HG02884 (cell line): ENCODE data around the gene POLRMT.

ENCODE experiments used
- ATAC-seq: cut with Tn5 transposase; IDR thresholded peaks from one replicate; pipeline ENCODE4 v1.9.1; 2021; ENCODE audit warnings: mild to moderate bottlenecking, moderate library complexity; ENCODE audit not compliant: unreplicated experiment

The POLRMT gene

DNA sequence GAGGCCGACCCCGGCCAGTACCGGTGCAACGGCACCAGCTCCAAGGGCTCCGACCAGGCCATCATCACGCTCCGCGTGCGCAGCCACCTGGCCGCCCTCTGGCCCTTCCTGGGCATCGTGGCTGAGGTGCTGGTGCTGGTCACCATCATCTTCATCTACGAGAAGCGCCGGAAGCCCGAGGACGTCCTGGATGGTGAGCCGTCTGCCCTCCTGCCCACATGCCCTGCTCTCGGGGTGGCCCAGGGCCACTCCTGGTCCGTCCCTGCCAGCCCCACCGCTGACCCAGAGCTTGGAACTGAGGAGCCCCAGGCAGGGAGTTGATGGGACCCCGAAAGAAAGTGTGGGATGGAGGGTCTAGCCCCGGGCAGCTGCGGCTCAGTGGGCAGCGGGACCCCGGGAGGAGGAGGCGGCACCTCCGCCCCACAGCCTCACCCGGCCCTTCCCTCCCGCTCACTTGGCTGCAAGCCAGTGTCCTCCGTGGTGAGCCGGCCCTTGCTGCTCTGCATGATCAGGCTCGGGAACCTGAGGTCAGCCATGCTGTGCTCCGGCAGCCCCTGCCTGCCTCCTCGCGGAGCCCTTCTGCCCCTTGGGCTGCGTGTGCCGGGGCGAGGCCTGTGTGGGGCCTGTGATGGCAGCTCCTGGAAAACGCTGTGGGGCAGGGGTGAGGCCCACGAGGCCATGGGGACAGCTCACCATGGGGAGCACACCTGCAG is 51.8 kb downstream of the POLRMT start:
- ATAC-seq, result no peak

DNA sequence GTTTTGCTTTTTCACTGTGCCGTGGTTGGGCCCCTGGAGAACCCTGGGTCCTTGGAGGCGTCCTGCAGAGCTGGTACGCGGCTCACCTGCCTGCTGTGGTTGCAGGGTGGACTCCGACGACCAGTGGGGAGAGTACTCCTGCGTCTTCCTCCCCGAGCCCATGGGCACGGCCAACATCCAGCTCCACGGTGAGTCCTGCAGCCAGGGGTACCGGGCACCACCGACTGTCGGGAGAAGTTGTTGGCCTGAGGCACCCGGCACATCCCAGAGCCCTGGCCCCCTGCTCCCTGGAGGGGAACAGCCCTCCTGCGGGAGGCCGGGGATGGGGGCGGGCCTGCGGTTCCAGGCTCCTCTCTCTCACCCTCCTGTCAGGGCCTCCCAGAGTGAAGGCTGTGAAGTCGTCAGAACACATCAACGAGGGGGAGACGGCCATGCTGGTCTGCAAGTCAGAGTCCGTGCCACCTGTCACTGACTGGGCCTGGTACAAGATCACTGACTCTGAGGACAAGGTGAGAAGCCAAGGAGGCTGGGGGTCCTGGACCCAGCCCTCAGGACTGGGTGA is 53.0 kb downstream of the POLRMT start:
- no peak for ATAC-seq

DNA sequence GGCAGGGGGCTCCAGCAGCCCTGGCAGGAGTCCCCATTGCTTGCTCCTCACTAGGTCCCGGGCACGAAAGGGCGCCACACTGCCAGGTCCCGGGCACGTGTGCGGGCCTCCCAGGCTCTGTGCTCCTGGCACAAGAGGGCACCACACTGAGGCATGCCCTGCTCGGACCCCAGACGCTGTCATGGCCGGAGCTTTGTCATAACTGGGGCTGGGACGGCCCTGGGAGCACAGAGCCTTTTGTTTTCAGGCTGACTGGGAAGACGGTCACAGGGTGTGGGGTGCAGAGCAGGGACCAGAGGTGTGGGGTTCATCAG is 53.5 kb downstream of the POLRMT start:
- ATAC-seq, result no peak

DNA sequence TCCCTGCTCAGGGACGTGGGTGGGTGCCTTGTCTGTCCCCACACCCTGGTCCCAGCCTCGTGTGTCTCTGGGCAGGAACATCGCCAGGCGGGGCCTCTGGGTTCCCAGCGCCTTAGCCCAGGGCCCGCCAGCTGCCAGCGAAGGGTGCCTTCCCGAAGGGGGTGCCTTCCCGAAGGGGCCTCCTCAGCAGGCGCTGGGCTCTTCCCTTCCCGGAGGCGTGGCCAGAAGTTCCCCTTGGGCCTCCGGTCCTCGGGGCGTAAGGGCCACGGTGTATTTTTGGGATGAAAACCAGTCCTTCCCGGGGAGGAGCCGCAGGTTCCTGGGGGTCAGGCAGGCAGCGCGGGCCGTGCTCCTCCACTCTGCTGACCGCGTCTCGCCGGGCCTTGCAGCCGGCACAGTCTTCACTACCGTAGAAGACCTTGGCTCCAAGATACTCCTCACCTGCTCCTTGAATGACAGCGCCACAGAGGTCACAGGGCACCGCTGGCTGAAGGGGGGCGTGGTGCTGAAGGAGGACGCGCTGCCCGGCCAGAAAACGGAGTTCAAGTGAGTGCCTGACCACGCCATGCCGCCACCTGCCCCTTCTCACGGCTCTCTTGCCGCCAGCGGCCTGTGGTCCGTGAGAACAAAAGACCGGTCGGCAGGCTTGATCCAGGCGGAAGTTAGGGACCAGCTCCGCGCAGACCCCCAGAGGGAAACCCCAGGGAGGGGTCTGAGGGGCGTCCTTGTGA is 54.1 kb downstream of the POLRMT start:
- no peak for ATAC-seq

DNA sequence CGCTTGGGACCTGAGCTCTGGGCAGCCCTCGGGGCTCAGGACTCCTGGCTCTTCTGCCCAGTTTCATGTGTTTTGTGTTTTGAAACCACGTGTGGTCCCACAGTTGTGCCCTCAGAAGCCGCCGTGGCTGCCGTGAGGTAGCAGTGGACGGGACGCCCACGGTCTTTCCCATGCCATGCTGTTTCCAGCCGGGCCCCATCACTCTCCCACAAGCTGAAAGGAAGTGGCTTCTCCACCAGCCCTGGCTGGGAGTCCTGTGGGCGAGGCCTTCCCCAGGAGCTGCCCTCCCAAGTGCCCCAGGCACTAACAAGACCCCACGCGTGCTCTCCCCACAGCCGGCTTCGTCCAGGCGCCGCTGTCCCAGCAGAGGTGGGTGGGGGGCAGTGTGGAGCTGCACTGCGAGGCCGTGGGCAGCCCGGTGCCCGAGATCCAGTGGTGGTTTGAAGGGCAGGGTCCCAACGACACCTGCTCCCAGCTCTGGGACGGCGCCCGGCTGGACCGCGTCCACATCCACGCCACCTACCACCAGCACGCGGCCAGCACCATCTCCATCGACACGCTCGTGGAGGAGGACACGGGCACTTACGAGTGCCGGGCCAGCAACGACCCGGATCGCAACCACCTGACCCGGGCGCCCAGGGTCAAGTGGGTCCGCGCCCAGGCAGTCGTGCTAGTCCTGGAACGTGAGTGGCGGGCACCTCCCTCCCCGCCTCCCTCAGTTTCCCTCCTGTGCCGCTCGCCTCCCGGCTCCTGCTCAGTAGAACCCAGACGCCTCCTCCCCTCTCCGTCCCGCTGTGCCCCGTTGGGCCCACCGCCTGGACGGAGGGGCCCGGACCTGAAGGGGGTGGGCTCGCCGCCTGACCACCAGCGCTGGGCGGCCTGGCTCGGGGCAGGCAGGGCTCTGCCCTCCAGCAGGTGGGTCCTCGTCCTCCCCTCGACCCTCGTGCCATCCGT is 55.6 kb downstream of the POLRMT start:
- ATAC-seq, result no peak

DNA sequence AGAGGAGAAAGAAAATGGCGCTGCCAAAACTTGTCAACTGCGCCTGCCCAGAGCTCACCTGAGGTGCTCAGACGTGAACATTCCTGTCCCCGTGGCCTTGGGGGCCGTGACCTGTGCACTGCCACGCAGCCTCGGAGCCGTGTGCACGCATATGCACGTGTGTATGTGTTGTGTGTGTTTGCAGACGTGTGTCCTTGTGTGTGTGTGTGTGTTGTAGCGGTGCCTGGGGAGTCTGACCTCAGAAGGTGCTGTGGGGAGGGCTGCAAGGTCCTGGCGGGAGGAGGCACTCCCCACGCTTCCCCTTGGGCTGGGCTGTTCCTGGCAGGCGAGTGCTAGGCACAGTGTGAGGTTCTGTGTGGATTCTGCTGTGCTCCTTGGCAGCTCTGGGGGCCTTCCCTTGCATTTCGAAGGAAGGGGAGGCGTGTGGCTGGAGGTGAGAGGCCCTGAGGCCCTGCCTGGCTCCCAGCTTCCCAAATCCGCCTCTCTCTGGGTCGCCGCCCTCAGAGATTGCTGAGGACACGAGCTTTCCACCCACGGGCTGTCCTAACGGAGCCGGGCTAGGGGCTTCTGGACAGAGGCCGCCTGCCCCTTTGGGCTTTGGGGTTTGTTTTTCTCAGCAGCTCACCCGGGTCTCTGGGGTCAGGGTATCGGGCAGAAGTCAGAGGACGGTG is 56.4 kb downstream of the POLRMT start:
- ATAC-seq, result no peak

DNA sequence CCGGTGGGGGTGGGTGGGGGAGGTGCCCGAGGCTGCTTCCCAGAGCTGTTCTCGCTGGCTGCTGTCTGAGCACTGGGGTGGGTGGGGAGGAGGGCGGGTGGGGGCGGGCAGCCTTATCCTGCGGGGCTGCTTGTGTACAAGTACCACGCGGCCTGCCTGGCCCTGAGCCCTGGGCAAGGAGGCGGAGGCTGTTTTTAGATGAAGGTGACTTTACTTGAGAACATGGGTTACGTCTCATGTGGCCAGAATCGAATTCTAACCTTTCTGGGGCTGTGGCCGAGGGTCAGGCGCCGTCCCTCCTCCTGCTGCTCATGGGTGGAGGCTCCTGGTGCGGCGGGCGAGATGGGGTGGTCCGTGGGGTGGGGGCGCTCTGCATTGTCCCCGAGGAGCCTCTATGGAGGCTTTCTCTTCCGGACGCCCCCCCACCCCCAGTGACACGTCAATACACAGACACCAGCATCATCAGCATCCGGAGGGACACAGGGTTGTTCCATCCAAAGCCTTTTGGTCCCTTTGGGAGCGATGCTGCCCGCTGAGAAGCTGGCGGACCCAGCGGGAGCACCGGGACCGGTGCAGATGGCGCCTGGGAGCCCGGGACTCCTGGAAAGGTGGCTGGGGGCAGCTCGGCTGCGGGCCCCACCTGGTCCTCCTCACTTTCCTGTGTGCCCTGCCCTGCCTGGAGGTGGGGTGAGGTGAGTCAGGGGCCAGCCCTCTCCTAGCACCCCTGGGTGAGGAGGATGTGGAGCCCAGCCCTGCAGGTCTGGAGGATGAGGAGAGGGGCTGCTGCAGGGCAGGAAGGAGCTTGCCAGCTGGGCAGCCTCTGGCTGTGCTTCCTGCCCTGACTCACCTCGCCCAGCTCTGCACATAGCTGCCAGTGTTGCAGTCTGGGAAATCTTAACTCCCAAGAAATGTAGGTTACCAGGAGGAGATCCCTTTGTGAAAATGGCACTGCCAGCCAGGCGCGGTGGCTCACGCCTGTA is 57.5 kb downstream of the POLRMT start:
- ATAC-seq, result no peak

DNA sequence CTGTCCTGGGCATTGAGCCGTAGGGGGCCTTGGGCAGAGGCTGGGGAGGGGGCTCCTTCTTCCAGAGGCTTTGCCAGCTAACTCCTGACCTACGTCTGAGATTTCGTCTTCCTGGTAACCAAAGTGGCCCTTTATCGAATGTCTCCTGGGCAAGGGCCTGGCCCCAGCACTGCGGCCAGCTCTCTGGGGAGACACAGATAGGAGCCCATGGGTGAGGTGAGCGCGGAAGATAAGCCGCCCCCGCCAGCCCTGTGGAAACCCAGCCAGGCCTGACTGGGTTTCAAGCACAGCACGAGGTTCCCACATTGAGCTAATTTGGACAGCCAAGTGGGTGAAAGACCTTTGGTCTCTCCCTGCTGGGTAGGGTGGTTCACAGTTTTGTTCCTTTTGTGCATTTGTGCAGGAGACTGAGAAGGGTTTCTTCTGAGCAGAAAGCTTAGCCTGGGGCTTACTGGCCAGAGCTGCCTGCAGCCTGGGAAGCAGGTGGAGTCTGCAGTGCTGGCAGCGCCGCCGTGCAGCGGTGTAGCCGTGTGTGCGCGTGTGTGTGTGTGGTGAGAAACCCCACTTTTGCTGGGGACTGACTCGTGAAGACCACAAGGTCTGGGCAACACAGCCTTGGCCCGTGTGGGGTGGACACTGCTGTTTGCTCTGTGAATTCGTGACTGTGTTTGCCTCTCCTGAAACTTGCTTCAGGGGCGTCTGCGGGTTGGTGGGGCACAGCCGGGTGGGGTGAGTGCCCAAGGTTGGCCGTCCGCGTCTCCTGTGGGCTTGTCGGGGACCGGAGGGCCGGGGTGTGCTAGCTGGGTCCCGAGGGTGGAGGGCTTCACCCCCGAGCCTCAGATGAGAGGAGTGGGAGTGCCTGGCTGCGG is 58.4 kb downstream of the POLRMT start:
- ATAC-seq, result no peak

DNA sequence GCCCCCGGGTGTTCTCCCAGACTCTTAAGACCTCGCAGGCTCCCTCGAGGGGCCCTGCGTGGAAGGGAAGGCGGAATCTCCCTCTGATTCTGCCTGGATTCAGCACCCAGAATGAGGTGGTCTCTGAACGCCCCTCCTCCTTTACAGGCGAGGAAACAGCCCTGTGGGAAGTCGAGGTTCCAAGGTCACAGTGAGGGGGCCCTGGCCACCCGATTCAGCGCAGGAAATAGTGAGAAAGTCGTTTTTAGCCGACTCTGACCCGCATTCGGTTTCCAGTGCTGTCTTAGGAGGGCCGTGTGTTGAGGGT is 59.9 kb downstream of the POLRMT start:
- ATAC-seq, result no peak

DNA sequence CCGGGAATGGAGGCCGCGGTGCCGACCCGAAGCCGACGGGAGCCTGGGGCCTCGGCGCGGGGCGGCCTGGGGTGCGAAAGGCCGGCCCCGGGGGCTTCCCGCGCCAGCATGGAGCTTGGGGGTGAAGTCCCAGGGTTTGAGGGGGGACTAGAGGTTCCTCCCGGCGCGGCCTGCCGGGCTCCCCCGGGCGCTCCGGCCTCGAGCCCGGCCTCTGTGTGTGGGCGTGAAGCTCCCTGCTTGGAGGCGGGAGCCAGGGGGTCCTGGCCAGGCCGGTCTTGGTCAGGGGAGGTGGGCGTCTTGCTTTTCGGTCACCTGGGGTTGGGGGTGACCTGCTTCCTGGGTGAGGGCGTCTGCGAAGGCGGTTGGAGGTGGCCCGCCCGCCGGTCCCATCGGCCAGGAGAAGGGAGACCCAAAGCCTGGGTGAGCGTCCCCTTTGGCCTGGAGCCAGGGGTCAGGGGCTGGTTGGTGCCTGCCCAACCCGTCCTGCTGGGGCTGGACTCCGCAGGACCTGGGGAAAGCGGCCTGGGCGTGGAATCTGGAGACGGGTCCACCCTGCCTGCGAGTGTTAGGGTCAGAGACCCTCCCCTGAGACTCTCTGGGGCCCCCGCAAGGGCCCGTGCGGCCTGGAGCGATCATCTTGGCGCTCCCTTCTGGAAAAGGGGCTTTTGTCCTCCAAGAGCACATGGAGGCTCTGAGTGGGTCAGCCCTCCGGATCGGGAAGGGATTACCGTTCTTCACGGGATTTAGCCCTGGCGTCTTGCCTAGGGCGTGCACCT is 60.4 kb downstream of the POLRMT start:
- ATAC-seq, result peak; percentile 6

DNA sequence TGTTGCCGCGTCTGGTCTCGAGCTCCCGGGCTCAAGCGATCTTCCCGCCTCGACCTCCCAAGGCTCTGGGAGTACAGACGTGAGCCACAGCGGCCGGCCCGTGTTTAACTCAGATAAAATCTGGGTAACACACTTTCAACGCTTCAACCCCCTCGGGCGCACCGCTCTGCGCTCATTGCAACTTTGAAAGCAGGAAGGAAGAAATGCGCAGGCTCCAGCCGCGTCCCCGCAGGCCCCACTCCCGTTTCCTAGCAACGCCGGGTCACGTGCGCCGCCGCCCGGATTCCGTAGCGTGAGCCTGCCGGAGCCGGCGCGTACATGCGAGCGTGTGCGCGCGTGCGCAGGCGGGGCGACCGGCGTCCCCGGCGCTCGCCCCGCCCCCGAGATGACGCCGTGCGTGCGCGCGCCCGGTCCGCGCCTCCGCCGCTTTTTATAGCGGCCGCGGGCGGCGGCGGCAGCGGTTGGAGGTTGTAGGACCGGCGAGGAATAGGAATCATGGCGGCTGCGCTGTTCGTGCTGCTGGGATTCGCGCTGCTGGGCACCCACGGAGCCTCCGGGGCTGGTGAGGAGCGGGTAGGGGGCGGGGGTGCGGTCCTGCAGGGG is 61.1 kb downstream of the POLRMT start, which contains the start of gene BSG:
Gene BSG (plus strand): TSS at position 457 of the 603 bp plus-strand sequence. CDS start 39 bp downstream, at position 496.
- ATAC-seq, result peak; percentile 64

DNA sequence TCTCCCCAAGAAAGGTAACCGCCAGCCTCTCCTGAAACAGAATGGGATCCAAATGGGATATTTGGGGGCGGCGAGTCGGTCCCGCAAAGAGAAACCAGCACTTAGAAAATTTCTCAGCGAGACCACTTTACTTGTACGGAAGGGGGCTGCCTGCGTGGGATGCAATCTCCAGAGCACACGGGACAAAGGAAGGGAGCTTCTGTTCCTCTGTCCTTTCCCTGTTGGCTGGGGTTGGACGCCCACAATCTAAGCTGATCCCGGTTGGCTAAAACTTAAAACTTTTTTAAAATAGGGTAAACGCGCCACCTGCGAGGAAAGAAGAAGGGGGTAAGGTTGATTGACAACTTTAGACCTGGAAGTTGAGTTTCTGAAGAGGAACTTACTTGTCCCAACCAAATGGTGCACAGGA is 61.8 kb downstream of the POLRMT start:
- no peak for ATAC-seq

DNA sequence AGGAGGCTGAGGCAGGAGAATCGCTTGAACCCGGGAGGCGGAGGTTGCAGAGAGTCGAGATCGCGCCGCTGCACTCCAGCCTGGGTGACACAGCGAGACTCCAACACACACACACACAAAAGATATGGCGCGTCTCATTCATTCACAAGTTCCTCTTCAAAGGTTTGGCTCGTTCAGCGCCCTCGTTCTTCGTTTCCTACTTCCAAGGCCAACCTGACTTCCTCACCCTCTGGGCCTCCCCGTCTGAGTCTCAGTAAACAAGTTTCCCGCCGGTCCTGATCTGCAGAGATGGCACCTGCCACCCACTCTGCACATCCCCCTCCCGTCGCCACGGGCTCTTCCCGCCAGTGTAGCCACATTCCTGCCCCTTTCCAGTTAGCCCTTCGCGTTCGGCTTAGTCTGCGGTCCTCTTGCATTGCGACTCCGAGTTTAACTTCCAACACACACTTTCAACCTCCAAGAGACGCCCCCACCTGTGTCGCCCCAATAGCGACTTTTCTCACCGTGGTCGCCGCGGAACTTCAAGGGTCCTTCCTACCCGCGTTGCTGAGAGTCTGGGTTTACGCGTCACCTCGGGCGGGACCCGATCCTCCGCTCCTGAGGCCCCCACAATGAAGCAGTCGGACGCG is 62.3 kb downstream of the POLRMT start:
- ATAC-seq, result no peak

DNA sequence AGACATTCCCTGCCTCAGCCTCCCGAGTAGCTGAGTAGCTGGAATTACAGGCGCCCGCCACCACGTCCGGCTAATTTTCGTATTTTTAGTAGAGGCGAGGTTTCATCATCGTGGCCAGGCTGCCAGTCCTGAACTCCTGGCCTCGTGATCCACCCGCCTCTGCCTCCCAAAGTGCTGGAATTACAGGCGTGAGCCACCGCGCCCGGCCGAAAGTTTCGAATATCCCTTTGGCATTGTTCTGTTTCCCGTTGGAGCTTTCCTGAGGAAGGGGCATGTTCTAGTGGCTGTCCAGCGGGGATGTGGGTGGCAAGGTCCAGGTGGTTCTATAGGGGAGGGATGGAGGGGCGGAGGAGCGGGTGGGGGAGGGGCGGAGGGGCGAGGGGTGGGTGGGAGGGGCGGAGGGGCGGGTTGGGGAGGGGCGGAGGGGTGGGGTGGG is 63.1 kb downstream of the POLRMT start:
- no peak for ATAC-seq

DNA sequence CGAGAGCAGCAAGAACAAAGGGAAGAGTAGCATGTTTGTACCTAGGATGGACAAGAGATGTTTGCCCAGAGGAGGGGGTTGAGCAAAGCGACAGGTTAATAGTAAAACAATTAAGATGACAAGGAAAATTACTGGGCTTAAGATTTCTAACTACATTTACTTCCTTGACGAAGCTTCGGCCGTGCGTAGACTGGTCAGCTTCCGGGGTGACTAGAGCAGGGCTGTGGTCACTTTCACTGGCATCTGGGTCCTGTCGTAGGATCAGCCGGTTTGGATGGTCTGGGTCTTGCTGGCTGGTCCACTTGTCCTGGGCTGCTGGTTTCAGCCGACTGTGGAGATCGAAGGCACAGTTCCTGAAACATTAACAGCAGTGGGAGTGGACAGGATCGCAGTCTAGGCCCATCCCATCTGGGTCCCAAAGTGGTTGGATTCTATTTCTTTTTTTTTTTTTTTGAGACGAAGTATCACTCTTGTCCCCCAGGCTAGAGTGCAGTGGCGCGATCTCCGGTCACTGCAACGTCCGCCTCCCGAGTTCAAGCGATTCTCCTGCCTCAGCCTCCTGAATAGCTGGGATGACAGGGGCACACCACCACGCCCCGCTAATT is 65.9 kb downstream of the POLRMT start:
- ATAC-seq, result no peak
